Measurements from ENCODE around the gene ZNF407.

DNA sequence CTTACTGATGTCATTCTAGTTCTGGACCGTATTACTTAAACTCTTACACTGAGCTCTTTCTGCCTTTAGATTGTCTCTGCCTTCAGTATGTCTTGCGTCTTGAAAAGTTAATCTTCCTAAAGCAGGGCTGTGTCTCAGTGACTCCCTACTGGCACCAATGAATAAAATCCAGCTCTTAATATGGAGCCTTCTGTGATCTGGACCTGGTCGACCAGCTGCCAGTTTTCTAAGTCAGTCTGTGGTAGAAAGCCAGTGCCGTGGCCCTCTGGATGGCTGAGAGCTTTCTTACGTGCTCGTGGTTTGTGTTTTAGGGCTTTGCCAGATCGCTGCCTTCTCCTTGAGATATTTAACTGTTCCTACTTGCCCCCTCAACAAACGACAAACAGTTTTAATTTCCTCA, 26.8 kb downstream of the ZNF407 start:
- TF ChIP-seq POLR2A (IDR thresholded peaks at IDR 0.05), result no peak
- TF ChIP-seq, protein P1, sequence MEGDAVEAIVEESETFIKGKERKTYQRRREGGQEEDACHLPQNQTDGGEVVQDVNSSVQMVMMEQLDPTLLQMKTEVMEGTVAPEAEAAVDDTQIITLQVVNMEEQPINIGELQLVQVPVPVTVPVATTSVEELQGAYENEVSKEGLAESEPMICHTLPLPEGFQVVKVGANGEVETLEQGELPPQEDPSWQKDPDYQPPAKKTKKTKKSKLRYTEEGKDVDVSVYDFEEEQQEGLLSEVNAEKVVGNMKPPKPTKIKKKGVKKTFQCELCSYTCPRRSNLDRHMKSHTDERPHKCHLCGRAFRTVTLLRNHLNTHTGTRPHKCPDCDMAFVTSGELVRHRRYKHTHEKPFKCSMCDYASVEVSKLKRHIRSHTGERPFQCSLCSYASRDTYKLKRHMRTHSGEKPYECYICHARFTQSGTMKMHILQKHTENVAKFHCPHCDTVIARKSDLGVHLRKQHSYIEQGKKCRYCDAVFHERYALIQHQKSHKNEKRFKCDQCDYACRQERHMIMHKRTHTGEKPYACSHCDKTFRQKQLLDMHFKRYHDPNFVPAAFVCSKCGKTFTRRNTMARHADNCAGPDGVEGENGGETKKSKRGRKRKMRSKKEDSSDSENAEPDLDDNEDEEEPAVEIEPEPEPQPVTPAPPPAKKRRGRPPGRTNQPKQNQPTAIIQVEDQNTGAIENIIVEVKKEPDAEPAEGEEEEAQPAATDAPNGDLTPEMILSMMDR (IDR thresholded peaks at IDR 0.05), result no peak
- TF ChIP-seq EP300 (IDR thresholded peaks at IDR 0.05), result no peak
